HG03108 (cell line): Measurements from ENCODE around the gene CYTH1.

Source experiments
- ATAC-seq: cut with Tn5 transposase; IDR thresholded peaks from one replicate; pipeline ENCODE4 v1.9.1; 2021; ENCODE audit warnings: moderate library complexity; ENCODE audit not compliant: unreplicated experiment

CYTH1 gene

GRCh38 chr17:78658281-78658785, 123.7 kb downstream of the CYTH1 start:
- no peak for ATAC-seq

- no peak for ATAC-seq
Observed at GRCh38 chr17:78655251-78655940, 126.7 kb downstream of the CYTH1 start.

- no peak for ATAC-seq
Observed at GRCh38 chr17:78654325-78654724, 127.7 kb downstream of the CYTH1 start.

- no peak for ATAC-seq
Observed at GRCh38 chr17:78653382-78653781, 128.7 kb downstream of the CYTH1 start.

- ATAC-seq: no peak
Observed at GRCh38 chr17:78652913-78653312, 129.2 kb downstream of the CYTH1 start.

GRCh38 chr17:78652024-78652423, 130.0 kb downstream of the CYTH1 start:
- no peak for ATAC-seq

GRCh38 chr17:78651554-78651953, 130.5 kb downstream of the CYTH1 start:
- no peak for ATAC-seq

GRCh38 chr17:78650093-78650715, 131.9 kb downstream of the CYTH1 start:
- no peak for ATAC-seq

GRCh38 chr17:78648293-78648692, 133.8 kb downstream of the CYTH1 start:
- ATAC-seq: no peak

- no peak for ATAC-seq
Observed at GRCh38 chr17:78647032-78647431, 135.0 kb downstream of the CYTH1 start.

GRCh38 chr17:78645421-78646295, 136.4 kb downstream of the CYTH1 start:
- no peak for ATAC-seq

GRCh38 chr17:78644931-78645351, 137.1 kb downstream of the CYTH1 start:
- ATAC-seq: no peak

- no peak for ATAC-seq
Observed at GRCh38 chr17:78644224-78644623, 137.8 kb downstream of the CYTH1 start.

- no peak for ATAC-seq
Observed at GRCh38 chr17:78643326-78643725, 138.7 kb downstream of the CYTH1 start.

- ATAC-seq: no peak
Observed at GRCh38 chr17:78642707-78643106, 139.4 kb downstream of the CYTH1 start.

GRCh38 chr17:78641666-78642065, 140.4 kb downstream of the CYTH1 start:
- no peak for ATAC-seq

- no peak for ATAC-seq
Observed at GRCh38 chr17:78641243-78641642, 140.8 kb downstream of the CYTH1 start.

- no peak for ATAC-seq
Observed at GRCh38 chr17:78640700-78641099, 141.4 kb downstream of the CYTH1 start.

GRCh38 chr17:78637643-78638420, 144.2 kb downstream of the CYTH1 start:
- no peak for ATAC-seq

- ATAC-seq: no peak
Observed at GRCh38 chr17:78637146-78637545, 144.9 kb downstream of the CYTH1 start.

- ATAC-seq: no peak
Observed at GRCh38 chr17:78634154-78634553, 147.9 kb downstream of the CYTH1 start.
